ENCODE measurements around the gene TMEM72.

DNA sequence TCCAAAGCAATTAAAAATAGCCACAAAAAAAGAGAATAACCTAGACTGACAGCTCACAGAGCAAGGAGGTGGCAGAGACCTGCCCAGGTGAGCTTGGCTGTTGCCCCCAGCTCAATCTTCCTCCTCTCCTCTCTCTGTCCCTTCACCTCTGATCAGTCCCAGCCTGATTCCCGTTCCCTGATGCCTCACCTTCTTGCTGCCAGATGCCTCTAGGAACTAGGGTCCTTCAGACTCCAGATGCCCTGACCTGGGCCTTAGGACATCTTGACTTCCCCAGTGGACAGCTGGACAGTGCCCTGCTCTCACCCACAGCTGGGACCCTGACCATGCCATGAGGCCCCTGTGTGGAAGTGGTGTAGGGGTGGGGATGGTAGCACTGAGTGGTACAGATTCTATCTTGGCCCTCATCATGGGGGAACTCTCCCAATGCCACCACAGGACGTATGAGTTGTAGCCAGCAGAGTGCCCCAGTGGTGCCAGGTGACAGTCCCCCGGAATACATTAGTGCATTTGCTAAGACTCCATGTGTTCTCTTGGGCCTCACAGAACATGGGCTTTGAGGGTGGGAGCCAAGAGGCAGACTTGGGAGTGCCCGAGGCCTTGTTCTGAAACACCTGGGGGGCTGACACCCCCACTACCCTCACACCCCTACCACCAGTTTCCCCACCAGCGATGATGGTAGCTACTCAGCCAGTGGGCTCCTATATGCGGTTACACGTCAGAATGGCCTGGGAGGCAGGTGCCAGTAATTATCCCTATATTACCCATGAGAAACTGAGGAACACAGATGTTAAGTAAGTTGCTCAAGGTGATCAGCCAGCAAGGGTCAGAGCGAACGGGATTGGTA lies 65.4 kb downstream of the TMEM72 start:
- TF ChIP-seq, protein P1, sequence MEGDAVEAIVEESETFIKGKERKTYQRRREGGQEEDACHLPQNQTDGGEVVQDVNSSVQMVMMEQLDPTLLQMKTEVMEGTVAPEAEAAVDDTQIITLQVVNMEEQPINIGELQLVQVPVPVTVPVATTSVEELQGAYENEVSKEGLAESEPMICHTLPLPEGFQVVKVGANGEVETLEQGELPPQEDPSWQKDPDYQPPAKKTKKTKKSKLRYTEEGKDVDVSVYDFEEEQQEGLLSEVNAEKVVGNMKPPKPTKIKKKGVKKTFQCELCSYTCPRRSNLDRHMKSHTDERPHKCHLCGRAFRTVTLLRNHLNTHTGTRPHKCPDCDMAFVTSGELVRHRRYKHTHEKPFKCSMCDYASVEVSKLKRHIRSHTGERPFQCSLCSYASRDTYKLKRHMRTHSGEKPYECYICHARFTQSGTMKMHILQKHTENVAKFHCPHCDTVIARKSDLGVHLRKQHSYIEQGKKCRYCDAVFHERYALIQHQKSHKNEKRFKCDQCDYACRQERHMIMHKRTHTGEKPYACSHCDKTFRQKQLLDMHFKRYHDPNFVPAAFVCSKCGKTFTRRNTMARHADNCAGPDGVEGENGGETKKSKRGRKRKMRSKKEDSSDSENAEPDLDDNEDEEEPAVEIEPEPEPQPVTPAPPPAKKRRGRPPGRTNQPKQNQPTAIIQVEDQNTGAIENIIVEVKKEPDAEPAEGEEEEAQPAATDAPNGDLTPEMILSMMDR (conservative IDR thresholded peaks at IDR 0.05; ENCODE audit: low read depth, low read length) = no peak
- TF ChIP-seq EZH2 (IDR thresholded peaks at IDR 0.05; ENCODE audit: low read length, unreplicated experiment) (no peak), EZH2phosphoT487 (IDR thresholded peaks at IDR 0.05; ENCODE audit: borderline replicate concordance, low read length) (no peak)

Measured in PC-3 (cell line).